HEK293 (cell line): ENCODE results near the gene ZNF189.

Experiments
- CTCF ChIA-PET: fragments of 350-600 bp; formaldehyde crosslinking; extraction: SDS; loops from one replicate; lab custom pipeline; 2021; ENCODE audit warnings: antibody characterized with exemption; lab: Yijun Ruan, JAX
- POLR2A ChIA-PET: fragments of 300-600 bp; formaldehyde crosslinking; extraction: SDS; loops from one replicate; lab custom pipeline; 2020; ENCODE audit warnings: antibody characterized with exemption, inconsistent platforms; lab: Yijun Ruan, JAX
- H3K27ac ChIP-seq: fragments of 200-500 bp; sonication (Bioruptor generic); 2 replicates; pipeline ENCODE4 v1.5.1; 2014; ENCODE audit warnings: low read depth, low read length, control low read depth, inconsistent platforms; ENCODE audit errors: extremely low read depth
- H3K36me3 ChIP-seq, 2 experiments: fragments of 200-500 bp in 1 of 2; sonication (Bioruptor generic) in 1 of 2; 1 replicate in 1 of 2; 2 replicates in 1 of 2; pipeline ENCODE4 v1.5.1; 2014 to 2017; ENCODE audit warnings: inconsistent platforms in 2 of 2, low read length in 2 of 2; ENCODE audit not compliant: control insufficient read depth in 2 of 2, insufficient read depth in 1 of 2
- H3K4me1 ChIP-seq: fragments of 200-500 bp; sonication (Bioruptor generic); 2 replicates; pipeline ENCODE4 v1.5.1; 2014; ENCODE audit warnings: mild to moderate bottlenecking, low read length, inconsistent platforms; ENCODE audit not compliant: control insufficient read depth, insufficient read depth
- H3K4me3 ChIP-seq: 2 replicates; pipeline ENCODE4 v1.5.1; 2011; ENCODE audit warnings: low read depth, mild to moderate bottlenecking, control low read depth, low read length, moderate library complexity
- H3K9me3 ChIP-seq: fragments of 200-500 bp; sonication (Bioruptor generic); 2 replicates; pipeline ENCODE4 v1.5.1; 2014; ENCODE audit warnings: low read depth, low read length, inconsistent platforms; ENCODE audit not compliant: control insufficient read depth, insufficient read depth
- BCL6B ChIP-seq: fragments of 450-650 bp; formaldehyde crosslinking; IDR thresholded peaks from 2 replicates; pipeline ENCODE4 v1.5.1; 2017; ENCODE audit warnings: missing biosample characterization, missing genetic modification characterization
- ELK4 ChIP-seq: IDR thresholded peaks from 2 replicates; pipeline ENCODE4 v1.6.1; 2011; ENCODE audit warnings: mild to moderate bottlenecking, low read depth, low read length, borderline replicate concordance
- GFI1B ChIP-seq: fragments of 450-650 bp; formaldehyde crosslinking; IDR thresholded peaks from 2 replicates; pipeline ENCODE4 v1.5.1; 2016; ENCODE audit warnings: missing biosample characterization, missing genetic modification characterization
- GLI4 ChIP-seq: fragments of 450-650 bp; formaldehyde crosslinking; IDR thresholded peaks from 2 replicates; pipeline ENCODE4 v1.5.1; 2016; ENCODE audit warnings: missing biosample characterization, missing genetic modification characterization
- MYNN ChIP-seq: fragments of 450-650 bp; formaldehyde crosslinking; IDR thresholded peaks from 2 replicates; pipeline ENCODE4 v1.5.1; 2016; ENCODE audit warnings: missing biosample characterization, missing genetic modification characterization, borderline replicate concordance
- PRDM2 ChIP-seq: fragments of 450-650 bp; formaldehyde crosslinking; IDR thresholded peaks from 2 replicates; pipeline ENCODE4 v1.5.1; 2016; ENCODE audit warnings: missing biosample characterization, missing genetic modification characterization, borderline replicate concordance
- PRDM4 ChIP-seq: fragments of 450-650 bp; formaldehyde crosslinking; IDR thresholded peaks from 2 replicates; pipeline ENCODE4 v1.5.1; 2017; ENCODE audit warnings: missing biosample characterization, missing genetic modification characterization
- SCRT1 ChIP-seq: fragments of 450-650 bp; formaldehyde crosslinking; IDR thresholded peaks from 2 replicates; pipeline ENCODE4 v1.5.1; 2016; ENCODE audit warnings: missing biosample characterization, missing genetic modification characterization, borderline replicate concordance
- ZFP69B ChIP-seq: fragments of 450-650 bp; formaldehyde crosslinking; IDR thresholded peaks from 2 replicates; pipeline ENCODE4 v1.5.1; 2016; ENCODE audit warnings: missing biosample characterization, missing genetic modification characterization
- ZNF266 ChIP-seq: fragments of 450-650 bp; formaldehyde crosslinking; IDR thresholded peaks from 2 replicates; pipeline ENCODE4 v1.5.1; 2016; ENCODE audit warnings: missing biosample characterization, missing genetic modification characterization, low read depth
- ZNF292 ChIP-seq: fragments of 450-650 bp; formaldehyde crosslinking; IDR thresholded peaks from 2 replicates; pipeline ENCODE4 v1.5.1; 2016; ENCODE audit warnings: low read depth, missing biosample characterization, missing genetic modification characterization, borderline replicate concordance
- ZNF37A ChIP-seq: fragments of 450-650 bp; IDR thresholded peaks from 2 replicates; pipeline ENCODE4 v1.5.1; 2018; ENCODE audit warnings: missing biosample characterization, missing genetic modification characterization
- ZNF423 ChIP-seq: fragments of 450-650 bp; formaldehyde crosslinking; IDR thresholded peaks from 2 replicates; pipeline ENCODE4 v1.5.1; 2016; ENCODE audit warnings: missing biosample characterization, missing genetic modification characterization
- ZNF585B ChIP-seq: fragments of 450-650 bp; formaldehyde crosslinking; IDR thresholded peaks from 2 replicates; pipeline ENCODE4 v1.5.1; 2016; ENCODE audit warnings: missing biosample characterization, missing genetic modification characterization
- ZNF624 ChIP-seq: fragments of 450-650 bp; formaldehyde crosslinking; IDR thresholded peaks from 2 replicates; pipeline ENCODE4 v1.5.1; 2017; ENCODE audit warnings: missing biosample characterization, missing genetic modification characterization
- ZNF626 ChIP-seq: fragments of 450-650 bp; sonication (Bioruptor Pico); formaldehyde crosslinking; IDR thresholded peaks from 2 replicates; pipeline ENCODE4 v1.5.1; 2018; ENCODE audit warnings: missing biosample characterization, missing genetic modification characterization, inconsistent platforms
- ZNF639 ChIP-seq: fragments of 450-650 bp; formaldehyde crosslinking; IDR thresholded peaks from 2 replicates; pipeline ENCODE4 v1.5.1; 2016; ENCODE audit warnings: missing biosample characterization, missing genetic modification characterization
- ZNF704 ChIP-seq: fragments of 450-650 bp; formaldehyde crosslinking; IDR thresholded peaks from 2 replicates; pipeline ENCODE4 v1.5.1; 2016; ENCODE audit warnings: missing biosample characterization, missing genetic modification characterization
- ZSCAN16 ChIP-seq: fragments of 450-650 bp; formaldehyde crosslinking; IDR thresholded peaks from 2 replicates; pipeline ENCODE4 v1.5.1; 2016; ENCODE audit warnings: missing biosample characterization, missing genetic modification characterization
- ZSCAN23 ChIP-seq: fragments of 450-650 bp; formaldehyde crosslinking; IDR thresholded peaks from 2 replicates; pipeline ENCODE4 v1.5.1; 2016; ENCODE audit warnings: missing biosample characterization, missing genetic modification characterization

Gene ZNF189

GRCh38 chr9:101372327-101373118 lies 26.1 kb upstream of the ZNF189 start:
- ChIA-PET CTCF (interaction anchor here (0.7 to 7.2 kb wide), 3 partner anchors 16 to 317 kb away, joined by 3 to 38 read pairs (median 5); no protein-coding TSS in a partner anchor), POLR2A (no interaction called here)
- Histone ChIP-seq H3K36me3 (no peaks in the 10 kb centered on the region), H3K9me3 (no peaks in the 10 kb centered on the region), H3K4me1 (no peaks in the 10 kb centered on the region), H3K4me3 (no peak overlapping the region), H3K27ac (no peak overlapping the region)
- TF ChIP-seq GFI1B (no peak), ZNF704 (tag by site-specific recombination) (no peak), ZNF292 (tag by site-specific recombination) (no peak), ZNF626 (tag by site-specific recombination) (no peak), PRDM4 (tag by site-specific recombination) (no peak), BCL6B (no peak), PRDM2 (tag by site-specific recombination) (no peak), ZNF266 (tag by site-specific recombination) (no peak), ZNF37A (tag by site-specific recombination) (no peak), ZNF639 (no peak), ELK4 (no peak), MYNN (tag by site-specific recombination) (no peak), SCRT1 (tag by site-specific recombination) (no peak), GLI4 (tag by site-specific recombination) (no peak), ZNF585B (no peak), ZSCAN16 (tag by site-specific recombination) (no peak), ZNF624 (no peak), ZSCAN23 (no peak), ZFP69B (tag by site-specific recombination) (no peak), ZNF423 (no peak)
